ENCODE measurements around the gene RNU5B-1.

DNA sequence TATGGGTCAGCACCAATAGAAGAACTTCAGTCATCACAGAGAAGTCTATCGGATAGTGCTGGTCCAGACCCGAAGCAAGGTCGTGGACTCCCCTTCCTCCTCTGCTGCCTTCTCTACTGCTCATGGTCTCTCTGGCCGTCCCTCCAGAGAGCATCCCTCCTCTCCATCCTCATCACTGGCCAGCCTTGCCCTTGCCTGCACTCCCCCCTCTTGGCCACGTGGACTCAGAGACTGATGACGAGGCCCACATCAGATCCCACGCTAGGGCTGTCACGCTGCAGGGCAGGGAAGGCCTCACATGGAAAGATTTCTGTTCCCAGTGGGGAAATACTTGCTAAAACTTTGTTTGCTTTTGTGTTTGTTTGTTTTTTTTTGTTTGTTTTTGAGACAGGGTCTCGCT, 38.0 kb downstream of the RNU5B-1 start:
- TF ChIP-seq POLR2A (IDR thresholded peaks at IDR 0.05) (no peak), POLR2AphosphoS5 (IDR thresholded peaks at IDR 0.05) (no peak)
- TF ChIP-seq, protein P1, sequence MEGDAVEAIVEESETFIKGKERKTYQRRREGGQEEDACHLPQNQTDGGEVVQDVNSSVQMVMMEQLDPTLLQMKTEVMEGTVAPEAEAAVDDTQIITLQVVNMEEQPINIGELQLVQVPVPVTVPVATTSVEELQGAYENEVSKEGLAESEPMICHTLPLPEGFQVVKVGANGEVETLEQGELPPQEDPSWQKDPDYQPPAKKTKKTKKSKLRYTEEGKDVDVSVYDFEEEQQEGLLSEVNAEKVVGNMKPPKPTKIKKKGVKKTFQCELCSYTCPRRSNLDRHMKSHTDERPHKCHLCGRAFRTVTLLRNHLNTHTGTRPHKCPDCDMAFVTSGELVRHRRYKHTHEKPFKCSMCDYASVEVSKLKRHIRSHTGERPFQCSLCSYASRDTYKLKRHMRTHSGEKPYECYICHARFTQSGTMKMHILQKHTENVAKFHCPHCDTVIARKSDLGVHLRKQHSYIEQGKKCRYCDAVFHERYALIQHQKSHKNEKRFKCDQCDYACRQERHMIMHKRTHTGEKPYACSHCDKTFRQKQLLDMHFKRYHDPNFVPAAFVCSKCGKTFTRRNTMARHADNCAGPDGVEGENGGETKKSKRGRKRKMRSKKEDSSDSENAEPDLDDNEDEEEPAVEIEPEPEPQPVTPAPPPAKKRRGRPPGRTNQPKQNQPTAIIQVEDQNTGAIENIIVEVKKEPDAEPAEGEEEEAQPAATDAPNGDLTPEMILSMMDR (IDR thresholded peaks at IDR 0.05) = no peak

Measured in sigmoid colon (tissue), 4 donors.